ENCODE data around the gene SCAF8. TPM values are rescaled to one million over a fixed set of nuclear protein-coding genes. Genes with fewer than 3 reads are reported as not detected.
A peak's percentile ranks its signal among the peaks of the same experiment; 100 is the strongest.
"Not testable (repeated sequence)": the region's sequence is repeated elsewhere in the genome, so short reads cannot be mapped to it uniquely, and the experiment has no call there.

Gene SCAF8
- polyA plus RNA-seq, 4 donors, result 51.5 to 67.4 (median 65.9) TPM

DNA sequence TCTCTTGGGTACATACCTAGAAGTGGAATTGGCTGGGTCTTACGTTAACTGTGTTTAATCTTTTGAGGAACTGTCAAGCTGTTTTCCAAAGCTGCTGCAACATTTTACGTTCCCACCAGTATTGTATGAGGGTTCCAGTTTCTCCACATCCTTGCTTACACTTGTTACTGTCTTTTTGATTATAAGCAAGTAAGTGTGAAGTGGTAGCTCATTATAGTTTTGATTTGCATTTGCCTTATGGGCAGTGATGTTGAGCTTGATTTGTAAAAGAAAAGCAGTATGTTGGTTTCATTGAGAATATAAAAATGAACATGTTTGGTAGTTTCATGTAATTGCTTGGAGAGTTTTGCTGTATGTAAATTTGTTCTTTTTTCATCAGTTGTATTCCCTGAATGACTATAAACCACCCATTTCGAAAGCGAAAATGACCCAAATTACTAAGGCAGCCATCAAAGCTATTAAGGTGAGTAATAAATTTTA lies 40.4 kb downstream of the SCAF8 start:
- DNase-seq (ENCODE audit: low read depth in 4 of 4, low spot score in 3 of 4), result no peak

- not testable (repeated sequence) for DNase-seq (ENCODE audit: low read depth in 4 of 4, low spot score in 3 of 4)
These were observed 45.9 kb downstream of the SCAF8 start for GRCh38 chr6:154779157-154779556.

GRCh38 chr6:154782193-154782592 lies 49.0 kb downstream of the SCAF8 start:
- DNase-seq (ENCODE audit: low read depth in 4 of 4, low spot score in 3 of 4), result no peak

DNA sequence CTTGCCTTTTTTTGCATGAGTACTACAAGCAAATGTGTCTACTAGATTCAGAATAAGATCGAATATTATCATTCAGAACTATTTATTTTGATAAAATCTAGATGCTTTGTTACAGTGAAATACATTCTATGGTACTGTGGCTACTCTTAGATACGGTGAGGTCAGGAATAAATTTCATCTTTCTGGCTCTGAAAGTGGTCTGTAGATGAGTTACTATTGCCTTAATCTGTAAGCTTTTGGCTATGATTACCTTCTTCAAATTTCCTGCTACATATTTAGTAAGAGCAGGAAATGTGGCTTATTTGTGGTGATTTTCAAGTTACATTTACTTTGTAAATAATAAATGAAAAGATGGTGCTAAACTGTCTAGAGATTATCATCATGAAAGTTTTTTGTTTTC lies 50.0 kb downstream of the SCAF8 start:
- DNase-seq (ENCODE audit: low read depth in 4 of 4, low spot score in 3 of 4), result no peak

DNA sequence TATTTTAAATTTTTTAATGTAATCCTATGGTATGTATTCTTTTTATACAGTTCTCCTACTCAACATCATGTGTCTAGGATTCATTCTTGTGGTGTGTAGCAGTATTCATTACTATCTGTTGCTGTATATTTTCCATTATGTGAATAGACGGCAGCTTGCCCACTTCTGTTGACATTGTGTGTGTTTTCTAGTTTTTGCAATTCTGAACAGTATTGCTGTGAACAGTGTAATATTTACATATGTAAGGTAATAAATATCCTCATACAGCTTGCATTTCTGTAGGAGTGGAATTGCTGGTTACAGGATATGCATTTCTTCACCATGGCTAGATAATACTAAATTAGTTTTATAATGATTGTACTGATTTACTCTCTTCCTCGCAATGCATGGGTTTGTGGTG lies 51.9 kb downstream of the SCAF8 start:
- DNase-seq (ENCODE audit: low read depth in 4 of 4, low spot score in 3 of 4), result no peak

DNA sequence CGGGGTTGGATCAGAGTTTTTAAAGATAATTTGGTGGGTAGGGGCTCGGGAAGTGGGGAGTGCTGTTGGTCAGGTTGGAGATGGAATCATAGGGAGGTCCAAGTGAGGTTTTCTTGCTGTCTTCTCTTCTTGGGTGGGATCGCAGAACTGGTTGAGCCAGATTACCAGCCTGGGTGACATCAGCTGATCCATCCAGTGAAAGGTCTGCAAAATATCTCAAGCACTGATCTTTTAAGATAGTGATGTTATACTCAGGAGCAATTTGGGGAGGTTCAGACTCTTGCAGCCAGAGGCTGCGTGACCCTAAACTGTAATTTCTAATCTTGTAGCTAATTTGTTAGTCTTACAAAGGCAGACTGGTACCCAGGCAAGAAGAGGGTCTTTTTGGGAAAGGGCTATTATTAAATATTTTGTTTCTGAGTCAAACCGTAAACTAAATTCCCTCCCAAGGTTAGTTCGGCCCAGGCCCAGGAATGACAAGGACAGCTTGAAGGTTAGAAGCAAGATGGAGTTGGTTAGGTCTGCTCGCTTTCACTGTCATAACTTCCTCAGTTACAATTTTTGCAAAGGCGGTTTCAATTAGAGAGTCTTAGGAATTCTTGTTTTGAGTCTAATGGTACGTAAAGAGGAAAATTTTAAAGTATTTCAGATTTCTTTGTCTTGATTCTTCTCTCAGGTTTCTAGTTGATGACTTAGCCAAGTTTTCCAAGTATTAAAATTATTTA lies 53.1 kb downstream of the SCAF8 start:
- no peak for DNase-seq (ENCODE audit: low read depth in 4 of 4, low spot score in 3 of 4)

DNA sequence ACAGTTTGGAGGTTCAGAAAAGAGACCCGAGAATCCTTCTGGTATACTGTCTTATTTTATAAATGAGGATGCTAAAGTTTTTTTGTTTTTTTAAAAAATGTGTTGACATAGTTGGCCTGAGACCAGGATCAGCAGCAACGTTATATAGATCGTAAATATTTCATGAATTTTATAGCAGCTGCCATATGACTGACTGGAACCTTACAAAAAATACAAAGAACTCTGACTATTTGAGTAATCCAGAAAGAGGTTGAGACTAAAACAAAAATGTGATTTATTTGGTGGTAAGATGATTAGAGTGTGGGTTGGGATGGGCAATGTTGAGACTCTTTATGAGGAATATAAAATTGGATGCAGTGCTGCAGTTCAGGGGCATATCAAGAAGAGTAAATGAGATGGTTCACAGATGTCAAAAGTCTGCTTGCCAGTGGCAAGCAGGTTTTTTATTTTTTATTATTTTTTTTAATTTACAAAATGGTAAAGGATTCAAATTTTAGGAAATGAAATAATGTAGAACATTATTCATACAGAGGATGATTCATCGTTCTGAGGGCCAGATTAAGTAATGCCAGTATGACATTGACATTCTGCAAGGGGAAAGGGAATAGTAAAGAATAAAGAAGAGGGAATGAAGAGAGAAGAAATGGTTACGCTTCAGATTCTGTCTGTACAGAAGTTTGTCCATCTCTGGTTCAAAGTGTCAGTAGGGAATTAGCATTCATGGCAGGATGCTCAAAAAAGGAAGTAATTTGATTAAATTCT lies 58.5 kb downstream of the SCAF8 start:
- peak in 1 of 4 donors; percentile 8 for DNase-seq (ENCODE audit: low read depth in 4 of 4, low spot score in 3 of 4)

- no peak for DNase-seq (ENCODE audit: low read depth in 4 of 4, low spot score in 3 of 4)
These were observed 59.1 kb downstream of the SCAF8 start for GRCh38 chr6:154792325-154792724.

GRCh38 chr6:154792761-154793160 lies 59.5 kb downstream of the SCAF8 start:
- DNase-seq (ENCODE audit: low read depth in 4 of 4, low spot score in 3 of 4), result no peak

GRCh38 chr6:154796484-154796883 lies 63.3 kb downstream of the SCAF8 start:
- no peak for DNase-seq (ENCODE audit: low read depth in 4 of 4, low spot score in 3 of 4)

GRCh38 chr6:154797857-154798256 lies 64.6 kb downstream of the SCAF8 start:
- no peak for DNase-seq (ENCODE audit: low read depth in 4 of 4, low spot score in 3 of 4)

DNA sequence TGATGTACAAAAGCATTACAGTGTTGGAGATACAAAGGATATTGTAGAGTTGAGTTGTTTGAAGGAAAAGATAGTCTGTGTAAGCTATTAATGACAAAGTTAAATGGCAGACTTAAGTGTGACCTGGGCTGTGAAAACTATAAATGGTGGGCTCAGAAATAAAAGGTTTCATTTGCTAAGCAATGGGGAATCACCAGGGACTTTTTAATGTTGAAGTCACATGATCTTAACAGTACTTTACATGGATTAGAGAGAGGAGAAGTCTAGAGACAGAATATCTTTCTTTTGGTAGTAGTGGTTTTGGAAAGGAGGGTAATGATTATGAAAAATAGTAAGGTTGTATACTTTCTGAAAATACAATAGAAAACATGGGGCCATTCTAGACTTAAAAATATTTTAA lies 67.1 kb downstream of the SCAF8 start:
- no peak for DNase-seq (ENCODE audit: low read depth in 4 of 4, low spot score in 3 of 4)

- DNase-seq (ENCODE audit: low read depth in 4 of 4, low spot score in 3 of 4), result no peak
These were observed 72.2 kb downstream of the SCAF8 start for GRCh38 chr6:154805288-154805911.

- no peak for DNase-seq (ENCODE audit: low read depth in 4 of 4, low spot score in 3 of 4)
These were observed 73.6 kb downstream of the SCAF8 start for GRCh38 chr6:154806804-154807203.

DNA sequence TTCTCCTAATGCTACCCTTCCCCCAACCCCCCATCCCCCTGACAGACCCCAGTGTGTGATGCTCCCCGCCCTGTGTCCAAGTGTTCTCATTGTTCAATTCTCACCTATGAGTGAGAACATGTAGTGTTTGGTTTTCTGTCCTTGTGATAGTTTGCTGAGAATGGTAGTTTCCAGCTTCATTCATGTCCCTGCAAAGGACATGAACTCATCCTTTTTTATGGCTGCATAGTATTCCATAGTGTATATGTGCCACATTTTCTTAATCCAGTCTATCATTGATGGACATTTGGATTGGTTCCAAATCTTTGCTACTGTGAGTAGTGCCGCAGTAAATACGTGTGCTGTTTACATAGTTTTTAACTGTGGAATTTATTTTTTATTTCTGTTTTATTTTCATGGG lies 78.4 kb downstream of the SCAF8 start:
- DNase-seq (ENCODE audit: low read depth in 4 of 4, low spot score in 3 of 4), result not testable (repeated sequence)

DNA sequence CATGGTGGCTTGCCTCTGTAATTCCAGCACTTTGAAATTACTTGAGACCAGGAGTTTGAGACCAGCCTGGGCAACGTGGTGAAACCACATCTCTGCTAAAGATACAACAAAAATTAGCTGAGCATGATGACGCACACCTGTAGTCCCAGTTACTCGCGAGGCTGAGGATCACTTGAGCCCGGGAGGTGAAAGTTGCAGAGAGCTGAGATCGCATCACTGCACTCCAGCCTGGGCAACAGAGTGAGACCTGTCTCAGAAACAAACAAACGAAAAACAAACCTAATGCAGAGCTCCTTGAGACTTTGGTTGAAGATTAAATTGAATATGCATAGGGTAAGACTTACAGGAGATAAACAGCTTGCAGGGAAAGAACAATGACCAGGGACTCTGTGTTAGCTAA lies 80.8 kb downstream of the SCAF8 start:
- no peak for DNase-seq (ENCODE audit: low read depth in 4 of 4, low spot score in 3 of 4)

DNA sequence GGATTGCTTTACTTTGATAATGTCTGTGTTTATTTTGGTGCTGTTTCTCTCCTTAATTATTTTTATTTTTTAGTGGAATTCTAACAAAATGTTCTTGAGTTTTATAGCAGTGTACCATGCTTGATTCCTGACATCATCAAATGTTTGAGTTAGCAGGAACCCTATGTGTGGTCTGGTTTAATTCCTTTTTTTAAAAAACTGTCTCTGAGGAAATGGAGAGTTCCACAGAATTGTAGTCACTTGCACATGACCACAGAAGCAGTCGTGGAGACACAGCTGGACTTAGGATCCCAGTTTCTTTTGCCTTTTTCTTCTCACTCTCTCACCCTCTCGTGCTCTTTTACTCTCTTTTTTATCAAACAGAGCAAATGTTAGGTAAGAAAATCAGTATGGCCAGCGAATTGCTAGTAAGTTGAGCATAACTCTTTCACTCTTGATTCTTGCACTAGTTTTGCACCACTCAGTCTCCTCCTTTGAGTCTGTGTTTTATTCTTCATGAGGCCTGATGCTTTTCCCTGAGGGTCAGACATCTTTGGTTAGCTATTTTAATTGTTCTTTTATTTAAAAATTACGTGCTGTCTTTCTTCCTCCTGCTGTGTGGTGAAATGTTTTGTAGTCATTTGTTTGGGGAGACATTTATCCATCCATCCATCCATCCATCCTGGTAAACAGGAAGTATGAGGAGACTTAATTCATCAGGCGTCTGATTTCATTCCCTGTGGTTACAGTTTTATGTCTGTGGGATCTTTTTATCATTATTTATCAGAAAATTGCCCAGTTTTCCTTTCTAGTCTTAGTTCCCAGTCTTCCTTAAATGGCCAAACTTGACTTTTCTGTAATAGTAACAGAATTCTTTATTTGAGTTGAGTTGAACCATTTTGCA lies 83.0 kb downstream of the SCAF8 start:
- DNase-seq (ENCODE audit: low read depth in 4 of 4, low spot score in 3 of 4), result no peak

DNA sequence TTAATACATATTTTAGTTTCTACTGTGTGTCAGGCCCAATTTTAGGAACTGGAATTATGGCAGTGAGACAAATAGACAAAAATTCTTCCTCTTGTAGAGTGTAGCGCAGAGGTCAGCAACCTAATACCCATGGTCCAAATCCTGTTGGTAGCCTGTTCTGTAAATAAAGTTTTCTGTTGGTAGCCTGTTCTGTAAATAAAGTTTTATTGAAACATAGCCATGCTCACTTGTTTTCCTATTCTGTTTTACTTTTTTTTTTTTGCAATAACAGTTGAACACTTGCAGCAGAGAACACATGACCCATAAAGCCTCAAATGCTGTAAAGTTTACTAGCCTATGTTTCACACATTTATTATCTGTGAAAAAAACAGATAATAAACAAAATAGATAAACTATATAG lies 87.9 kb downstream of the SCAF8 start:
- DNase-seq (ENCODE audit: low read depth in 4 of 4, low spot score in 3 of 4), result no peak

GRCh38 chr6:154821638-154822037 lies 88.4 kb downstream of the SCAF8 start:
- no peak for DNase-seq (ENCODE audit: low read depth in 4 of 4, low spot score in 3 of 4)

DNA sequence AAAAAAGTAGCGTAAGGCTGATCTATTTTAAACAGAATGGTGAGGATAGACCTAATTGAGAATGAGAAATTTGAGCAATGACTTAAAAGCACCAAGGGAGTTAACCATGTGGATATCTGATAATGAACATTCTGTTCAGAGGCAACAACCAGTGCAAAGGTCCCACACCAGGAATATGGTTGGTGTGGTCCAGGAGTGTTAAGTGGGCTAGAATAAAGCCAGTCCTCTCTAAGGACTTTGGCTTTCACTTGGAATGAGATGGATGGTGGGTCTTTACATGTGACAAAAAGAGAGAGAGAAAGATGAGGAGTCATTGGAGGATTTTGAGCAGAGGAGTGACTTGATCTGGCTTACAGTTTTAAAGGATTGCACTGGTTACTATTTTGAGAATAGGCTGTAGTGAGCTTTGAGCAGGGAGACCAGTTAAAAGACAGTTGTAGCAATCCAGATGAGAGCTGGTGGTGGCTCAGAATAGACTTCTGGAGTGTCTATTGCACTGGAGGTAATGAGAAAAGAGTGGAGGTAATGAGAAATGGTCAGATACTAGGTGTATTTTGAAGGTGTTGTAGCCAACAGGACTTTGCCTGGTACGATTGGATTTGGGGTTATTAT lies 89.8 kb downstream of the SCAF8 start:
- no peak for DNase-seq (ENCODE audit: low read depth in 4 of 4, low spot score in 3 of 4)

Data from right renal pelvis (tissue), 4 donors.